Chondrocyte (in vitro differentiated cells): ENCODE results near the gene FAM174A. TPM values are rescaled to one million over a fixed set of nuclear protein-coding genes. Genes with fewer than 3 reads are reported as not detected.

Source experiments
- DNase-seq: peaks from one replicate; pipeline ENCODE4 v3.0.0; 2021; ENCODE audit warnings: mixed read lengths, low spot score
- H3K27ac Mint-ChIP-seq: one replicate; pipeline ENCODE4 v1.8.0; 2021; ENCODE audit warnings: mild to moderate bottlenecking, moderate library complexity, mixed read lengths; ENCODE audit not compliant: unreplicated experiment
- H3K27me3 Mint-ChIP-seq: 2 replicates; pipeline ENCODE4 v1.8.0; 2021; ENCODE audit warnings: low read depth, mixed read lengths
- H3K36me3 Mint-ChIP-seq: 2 replicates; pipeline ENCODE4 v1.8.0; 2021; ENCODE audit warnings: low read depth, mixed read lengths
- H3K4me1 Mint-ChIP-seq: 2 replicates; pipeline ENCODE4 v1.8.0; 2021; ENCODE audit warnings: low read depth, mild to moderate bottlenecking, mixed read lengths
- H3K4me3 Mint-ChIP-seq: one replicate; pipeline ENCODE4 v1.8.0; 2021; ENCODE audit warnings: mild to moderate bottlenecking, moderate library complexity, mixed read lengths; ENCODE audit not compliant: unreplicated experiment
- H3K9me3 Mint-ChIP-seq: 2 replicates; pipeline ENCODE4 v1.8.0; 2021; ENCODE audit warnings: low read depth, mixed read lengths
- total RNA-seq: library from RNA; stranded (reverse); gene quantifications from 3 replicates; pipeline ENCODE4 v1.2.1, GENCODE V29; 2021
- TF ChIP-seq, protein P1 (sequence below): fragments of 200-600 bp; sonication (generic); IDR thresholded peaks from 2 replicates; pipeline ENCODE4 v1.5.0; 2021; ENCODE audit warnings: antibody characterized with exemption, mild to moderate bottlenecking, moderate library complexity

FAM174A gene
- total RNA-seq, 1 donor from 2014 or later: 20.2 TPM

DNA sequence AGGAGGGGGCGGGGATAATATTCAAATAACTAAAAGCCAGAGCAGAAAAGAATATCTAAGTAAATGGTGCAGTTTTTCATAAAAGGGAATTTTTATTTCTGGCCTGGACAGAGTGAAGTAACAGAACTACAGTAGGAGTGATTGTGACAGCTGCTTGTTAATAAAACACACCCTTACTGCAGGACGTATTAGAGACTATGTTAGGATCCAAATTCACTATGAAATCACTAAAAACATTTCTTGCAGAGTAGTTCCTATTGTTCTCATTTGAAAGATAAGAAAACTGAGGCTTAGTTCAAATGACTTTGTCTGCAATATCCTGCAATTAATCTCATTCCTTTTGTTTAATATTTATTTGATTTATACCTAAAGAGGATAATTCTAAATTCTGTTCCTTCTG lies 39.5 kb downstream of the FAM174A start:
- Mint-ChIP-seq H3K4me1 (peaks cover 4% of the 10 kb centered on the region), H3K4me3 (no peak overlapping the region), H3K27me3 (no peaks in the 10 kb centered on the region), H3K36me3 (no peaks in the 10 kb centered on the region), H3K9me3 (no peaks in the 10 kb centered on the region), H3K27ac (no peak overlapping the region)
- TF ChIP-seq, protein P1, sequence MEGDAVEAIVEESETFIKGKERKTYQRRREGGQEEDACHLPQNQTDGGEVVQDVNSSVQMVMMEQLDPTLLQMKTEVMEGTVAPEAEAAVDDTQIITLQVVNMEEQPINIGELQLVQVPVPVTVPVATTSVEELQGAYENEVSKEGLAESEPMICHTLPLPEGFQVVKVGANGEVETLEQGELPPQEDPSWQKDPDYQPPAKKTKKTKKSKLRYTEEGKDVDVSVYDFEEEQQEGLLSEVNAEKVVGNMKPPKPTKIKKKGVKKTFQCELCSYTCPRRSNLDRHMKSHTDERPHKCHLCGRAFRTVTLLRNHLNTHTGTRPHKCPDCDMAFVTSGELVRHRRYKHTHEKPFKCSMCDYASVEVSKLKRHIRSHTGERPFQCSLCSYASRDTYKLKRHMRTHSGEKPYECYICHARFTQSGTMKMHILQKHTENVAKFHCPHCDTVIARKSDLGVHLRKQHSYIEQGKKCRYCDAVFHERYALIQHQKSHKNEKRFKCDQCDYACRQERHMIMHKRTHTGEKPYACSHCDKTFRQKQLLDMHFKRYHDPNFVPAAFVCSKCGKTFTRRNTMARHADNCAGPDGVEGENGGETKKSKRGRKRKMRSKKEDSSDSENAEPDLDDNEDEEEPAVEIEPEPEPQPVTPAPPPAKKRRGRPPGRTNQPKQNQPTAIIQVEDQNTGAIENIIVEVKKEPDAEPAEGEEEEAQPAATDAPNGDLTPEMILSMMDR: no peak
- DNase-seq: no peak

DNA sequence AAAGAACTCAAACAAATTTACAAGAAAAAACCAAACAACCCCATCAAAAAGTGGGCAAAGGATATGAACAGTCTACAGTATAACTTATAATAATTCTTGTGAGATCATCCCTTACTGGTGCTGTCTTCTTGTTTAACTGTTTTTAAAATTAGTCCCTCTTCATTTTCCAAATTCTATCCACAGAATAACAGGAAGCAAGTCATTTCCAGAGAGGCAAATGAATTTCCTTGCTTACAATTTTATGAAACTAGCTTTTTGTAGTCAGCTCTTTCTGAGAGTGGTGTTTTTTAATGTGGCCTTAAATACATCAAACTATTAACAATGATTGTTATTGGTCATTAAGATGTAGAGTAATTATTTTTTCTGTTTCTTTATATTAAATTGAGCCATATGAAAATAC lies 40.6 kb downstream of the FAM174A start:
- no peak for DNase-seq
- TF ChIP-seq, protein P1: no peak
- Mint-ChIP-seq H3K36me3 (peaks cover 7% of the 10 kb centered on the region), H3K4me1 (peaks cover 4% of the 10 kb centered on the region), H3K4me3 (no peak overlapping the region), H3K9me3 (no peaks in the 10 kb centered on the region), H3K27ac (no peak overlapping the region), H3K27me3 (no peaks in the 10 kb centered on the region)

DNA sequence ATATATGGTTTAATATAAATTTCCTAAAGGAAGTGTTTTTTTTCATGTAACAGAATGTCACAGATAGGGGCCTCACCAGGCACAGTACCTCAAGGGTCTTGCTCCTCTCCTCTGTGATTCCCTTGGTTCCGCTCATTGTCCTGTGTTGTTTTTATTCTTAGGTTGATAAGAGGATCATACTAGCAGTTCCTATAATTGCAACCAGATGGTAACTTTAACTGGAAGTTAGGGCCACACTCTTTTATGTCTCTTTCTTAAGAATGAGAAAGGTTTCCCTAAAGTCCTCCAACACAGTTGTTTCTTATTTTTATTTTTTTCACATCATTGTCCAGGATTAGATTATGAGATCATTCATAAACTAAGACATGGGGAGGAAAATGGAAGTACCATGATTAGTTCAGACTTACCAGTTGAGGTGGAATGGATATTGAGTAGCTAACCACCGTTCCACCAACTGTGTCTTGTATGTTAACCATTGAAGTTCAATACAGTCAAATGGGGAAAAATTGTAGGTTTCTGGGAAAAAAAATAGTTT lies 41.1 kb downstream of the FAM174A start:
- TF ChIP-seq, protein P1: no peak
- Mint-ChIP-seq H3K36me3 (peaks cover 7% of the 10 kb centered on the region), H3K4me1 (peaks cover 4% of the 10 kb centered on the region), H3K27ac (no peak overlapping the region), H3K4me3 (no peak overlapping the region), H3K9me3 (no peaks in the 10 kb centered on the region), H3K27me3 (no peaks in the 10 kb centered on the region)
- DNase-seq: no peak

DNA sequence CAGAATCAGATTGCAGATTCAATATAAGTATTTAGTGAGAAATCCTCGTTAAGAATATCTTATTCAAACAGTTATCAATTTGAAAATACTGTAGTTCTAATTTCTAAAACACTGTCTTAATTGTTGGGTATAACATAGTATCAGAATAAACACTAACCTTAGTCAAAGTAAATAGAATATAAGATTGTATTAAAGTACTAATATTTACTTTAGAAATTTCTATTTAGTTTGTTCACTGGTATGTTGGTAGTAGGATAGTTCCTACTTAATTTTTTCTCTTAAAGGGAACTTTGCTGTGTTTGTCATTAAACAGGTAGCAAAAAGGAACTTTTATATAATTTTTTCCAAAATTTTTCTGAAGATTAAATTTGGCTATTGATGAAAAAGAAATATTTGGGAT lies 42.3 kb downstream of the FAM174A start:
- Mint-ChIP-seq H3K4me3 (no peak overlapping the region), H3K9me3 (no peaks in the 10 kb centered on the region), H3K36me3 (peaks cover 7% of the 10 kb centered on the region), H3K27me3 (no peaks in the 10 kb centered on the region), H3K4me1 (peaks cover 4% of the 10 kb centered on the region), H3K27ac (no peak overlapping the region)
- TF ChIP-seq, protein P1: no peak
- no peak for DNase-seq

DNA sequence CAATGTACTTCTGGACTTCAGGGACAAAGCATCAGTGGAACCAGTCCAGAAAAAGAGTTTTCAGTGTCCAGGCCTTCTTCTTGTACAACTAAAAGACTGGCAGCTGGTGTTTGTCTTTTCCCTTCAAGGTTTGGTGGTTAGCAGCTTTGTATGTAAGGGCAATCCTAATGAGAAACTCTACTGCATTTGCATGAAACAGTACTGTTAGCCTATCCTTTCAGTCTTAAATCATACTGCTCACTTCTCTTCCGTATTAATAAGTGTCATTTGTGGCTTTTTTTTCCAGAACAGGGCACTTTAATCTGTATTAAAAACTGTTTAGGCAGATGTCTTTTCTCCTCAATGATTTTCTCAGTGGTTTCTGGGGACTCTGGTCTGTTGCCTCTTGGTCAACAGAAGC lies 48.9 kb downstream of the FAM174A start:
- no peak for DNase-seq
- H3K4me1 Mint-ChIP-seq: no peaks in the 10 kb centered on the region
- H3K9me3 Mint-ChIP-seq: no peaks in the 10 kb centered on the region
- TF ChIP-seq, protein P1: no peak
- peak overlapping the region; percentile 53 for H3K27ac Mint-ChIP-seq
- peaks cover 11% of the 10 kb centered on the region for H3K36me3 Mint-ChIP-seq
- no peaks in the 10 kb centered on the region for H3K27me3 Mint-ChIP-seq
- H3K4me3 Mint-ChIP-seq: no peak overlapping the region
